HG03064 (cell line): ENCODE results near the gene RDH8.

Experiments
- ATAC-seq: cut with Tn5 transposase; IDR thresholded peaks from one replicate; pipeline ENCODE4 v1.9.1; 2021; ENCODE audit warnings: low read depth; ENCODE audit not compliant: unreplicated experiment

RDH8 gene

DNA sequence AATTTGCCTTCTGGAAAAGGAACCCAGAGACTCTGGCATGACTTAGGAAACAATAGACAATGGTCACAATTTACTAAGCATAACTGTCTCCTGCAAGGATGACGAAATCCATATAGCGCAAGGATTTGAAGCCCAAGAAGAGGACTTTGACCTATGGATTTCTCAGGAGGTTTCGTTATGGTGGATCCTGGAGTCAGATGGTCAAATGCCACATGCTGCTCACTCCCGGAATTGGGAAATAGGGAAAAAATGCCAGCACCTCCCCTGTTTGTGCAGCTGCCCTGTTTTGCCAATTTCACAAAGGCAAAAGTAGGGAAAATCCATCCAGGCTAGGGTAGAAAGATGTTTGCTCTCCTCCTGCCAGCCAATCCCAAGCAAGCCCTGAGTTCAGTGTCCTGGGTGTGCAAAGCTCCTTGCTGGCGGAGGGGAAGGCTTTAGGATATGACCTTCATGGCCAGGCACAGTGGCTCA is 23.4 kb downstream of the RDH8 start:
- no peak for ATAC-seq

DNA sequence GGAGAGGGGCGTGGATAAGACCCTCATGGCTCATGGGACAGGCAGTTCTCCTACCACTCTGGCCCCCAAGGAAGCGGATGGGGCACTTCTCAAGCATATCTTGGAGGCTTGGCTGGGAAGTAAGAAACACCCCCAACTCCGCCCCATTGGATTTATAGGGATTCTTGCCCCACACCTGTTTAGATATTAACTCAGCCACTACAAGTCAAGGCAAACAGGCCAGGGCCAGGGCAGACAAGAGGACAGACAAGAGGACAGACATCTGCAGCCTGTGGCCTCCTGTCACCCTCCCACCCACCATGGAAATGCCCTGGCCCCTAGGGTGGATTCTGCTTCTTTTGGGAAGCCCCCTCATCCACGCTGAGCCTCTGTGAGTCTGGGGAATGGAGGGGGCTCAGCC is 24.1 kb downstream of the RDH8 start:
- no peak for ATAC-seq

DNA sequence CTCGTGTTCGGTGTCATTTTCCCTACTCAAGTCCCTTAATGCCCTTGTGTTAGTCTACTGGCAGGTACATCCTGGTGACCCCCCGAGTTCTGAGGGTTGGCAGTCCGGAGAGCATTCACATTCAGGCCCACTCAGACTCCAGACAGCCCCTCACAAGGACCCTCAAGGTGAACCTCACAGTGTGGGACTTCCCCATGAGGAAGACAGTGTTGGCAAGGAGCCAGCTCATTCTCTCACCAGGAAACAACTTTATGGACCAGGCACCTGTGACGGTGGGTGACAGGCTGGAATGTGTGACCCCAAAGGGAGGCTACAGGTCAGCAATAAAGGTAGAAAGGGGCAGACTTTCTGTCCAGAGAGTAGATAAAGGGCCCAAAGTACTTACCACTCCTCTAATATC is 24.5 kb downstream of the RDH8 start:
- no peak for ATAC-seq

DNA sequence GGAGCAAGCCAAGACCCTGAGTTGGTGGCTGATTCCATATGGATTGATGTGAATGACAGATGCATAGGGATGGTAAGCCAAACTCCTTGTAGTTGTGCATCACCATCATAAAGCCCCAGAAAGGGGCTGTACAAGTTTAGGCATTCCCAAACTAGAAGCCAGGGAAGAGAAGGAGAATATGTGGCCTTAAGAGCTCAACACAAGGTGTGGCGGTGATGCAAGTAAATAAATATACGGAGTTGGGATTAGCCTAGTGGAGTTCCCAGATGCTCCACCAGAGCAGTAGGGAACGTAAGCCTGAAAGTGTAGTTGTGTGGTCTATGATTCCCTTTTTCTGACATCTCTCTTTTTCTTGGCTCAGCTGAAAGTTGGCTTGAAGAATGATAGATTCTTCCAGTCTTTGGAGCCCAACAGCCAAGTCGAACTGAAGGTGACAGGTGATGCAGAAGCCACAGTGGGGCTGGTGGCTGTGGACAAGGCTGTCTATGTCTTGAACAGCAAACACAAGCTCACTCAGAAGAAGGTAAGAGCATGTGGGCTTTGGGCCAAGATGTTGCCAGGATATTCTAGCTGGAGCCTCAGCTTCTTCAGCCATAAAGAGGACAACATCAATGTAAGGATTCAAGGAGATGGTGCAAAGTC is 30.1 kb downstream of the RDH8 start:
- ATAC-seq = no peak

DNA sequence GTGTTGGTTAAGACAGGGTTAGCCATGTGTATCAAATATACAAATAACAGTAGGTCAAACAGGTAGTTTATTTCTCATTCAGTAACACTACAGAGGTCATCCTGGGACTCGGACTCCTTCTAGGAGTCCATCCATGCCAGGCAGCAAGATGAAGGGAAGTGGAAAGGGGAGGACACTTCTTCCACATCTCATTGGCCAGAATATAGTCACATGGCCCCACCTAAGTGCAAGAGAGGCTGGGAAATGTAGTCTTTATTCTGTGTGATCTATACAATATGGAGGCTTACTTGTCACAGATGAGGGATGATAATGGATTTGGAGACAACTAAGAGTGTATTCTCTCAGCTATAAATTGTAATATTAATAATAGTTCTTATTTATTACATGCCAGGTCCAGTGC is 31.1 kb downstream of the RDH8 start:
- no peak for ATAC-seq

DNA sequence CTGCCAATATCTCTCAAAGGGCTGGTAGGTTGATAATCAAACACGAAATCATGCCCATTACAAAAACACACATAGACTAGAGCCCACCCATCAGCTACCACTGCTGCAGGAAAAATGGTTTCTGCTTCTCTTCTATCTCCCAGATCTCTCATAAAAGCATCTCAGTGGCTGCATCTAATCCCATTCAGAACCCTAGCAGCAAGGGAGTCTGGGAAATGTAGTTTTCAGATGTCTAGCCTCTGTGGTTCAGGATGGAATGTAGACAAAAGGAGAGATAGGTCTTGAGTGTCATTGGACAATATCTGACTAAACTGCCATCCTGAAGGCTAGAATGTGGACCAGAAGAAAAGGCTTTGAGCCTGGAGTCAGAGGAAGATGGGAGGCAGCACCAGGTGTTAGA is 32.1 kb downstream of the RDH8 start:
- ATAC-seq = no peak

DNA sequence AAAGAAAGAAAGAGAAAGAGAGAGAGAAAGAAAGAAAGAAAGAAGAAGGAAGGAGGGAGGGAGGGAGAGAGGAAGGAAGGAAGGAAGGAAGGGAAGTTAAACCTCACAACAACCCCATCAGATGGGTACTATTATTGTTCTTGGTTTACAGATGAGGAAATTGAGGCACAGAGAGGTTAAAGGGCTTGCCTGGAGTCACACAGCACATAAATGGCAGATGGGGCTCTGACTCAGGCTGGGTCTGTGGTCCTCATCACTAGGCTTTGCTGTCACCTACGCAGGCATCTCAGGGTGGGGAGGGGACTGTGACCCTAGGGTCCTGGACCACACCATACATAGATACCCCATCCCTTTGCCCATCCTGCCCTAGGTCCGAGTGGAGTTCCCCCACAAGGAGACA is 36.3 kb downstream of the RDH8 start:
- ATAC-seq = no peak

DNA sequence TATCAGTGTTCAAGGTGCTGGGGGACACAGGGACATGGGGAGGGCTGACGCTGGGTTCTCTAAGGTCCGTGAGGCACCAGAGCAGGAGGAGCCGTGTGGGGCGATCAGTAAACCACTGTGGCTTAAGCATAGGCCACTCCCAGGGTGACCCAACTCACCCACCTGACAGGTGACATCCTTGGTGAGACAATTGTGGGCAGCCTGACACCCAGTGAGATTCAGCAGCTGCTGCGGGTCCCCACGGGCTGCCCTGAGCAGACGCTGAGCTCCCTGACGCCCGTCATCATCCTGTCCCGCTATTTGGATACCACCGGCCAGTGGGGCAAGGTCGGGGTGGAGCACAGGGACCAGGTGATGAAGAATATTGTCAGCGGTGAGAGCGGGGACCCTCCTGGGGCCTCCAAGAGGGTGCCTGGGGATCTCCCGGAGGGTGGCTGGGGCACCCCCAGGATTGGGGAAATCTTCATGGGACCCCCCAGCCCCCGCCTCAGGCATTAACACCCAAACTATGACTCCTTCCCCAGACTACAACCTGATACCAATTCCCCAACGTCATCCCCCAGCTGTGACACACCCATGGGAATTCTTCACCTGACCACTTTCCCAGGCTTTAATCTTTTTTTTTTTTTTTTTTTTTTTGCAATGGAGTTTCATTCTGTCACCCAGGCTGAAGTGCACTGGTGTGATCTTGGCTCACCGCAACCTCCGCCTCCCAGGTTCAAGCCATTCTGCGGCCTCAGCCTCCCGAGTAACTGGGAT is 39.5 kb downstream of the RDH8 start:
- no peak for ATAC-seq

DNA sequence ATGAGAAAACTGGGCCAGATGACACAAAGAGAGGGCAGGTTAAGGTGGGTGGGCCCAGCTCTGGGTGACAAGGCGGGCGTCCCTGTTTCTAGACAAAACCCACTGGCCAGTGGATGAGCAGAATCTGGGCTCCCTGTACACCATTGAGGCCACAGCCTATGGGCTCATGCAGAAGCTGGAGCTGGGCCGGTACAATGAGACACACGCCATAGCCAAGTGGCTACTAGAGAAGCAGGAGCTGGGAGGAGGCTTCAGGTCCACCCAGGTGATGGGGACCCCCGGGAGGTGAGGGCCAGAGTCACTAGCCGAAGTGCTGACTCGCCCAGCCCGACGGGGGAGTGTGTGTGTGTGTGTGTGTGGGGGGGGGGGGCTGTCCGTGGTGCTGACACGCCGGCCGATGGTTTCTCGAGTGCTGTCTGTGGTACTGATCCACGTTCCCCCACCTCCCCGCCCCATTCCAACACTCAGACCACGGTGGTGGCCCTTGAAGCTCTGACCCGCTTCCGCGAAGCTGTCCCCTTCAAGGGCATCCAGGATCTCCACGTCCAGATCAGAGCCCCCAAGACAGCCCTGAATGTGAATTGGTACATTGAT is 48.5 kb downstream of the RDH8 start:
- no peak for ATAC-seq

DNA sequence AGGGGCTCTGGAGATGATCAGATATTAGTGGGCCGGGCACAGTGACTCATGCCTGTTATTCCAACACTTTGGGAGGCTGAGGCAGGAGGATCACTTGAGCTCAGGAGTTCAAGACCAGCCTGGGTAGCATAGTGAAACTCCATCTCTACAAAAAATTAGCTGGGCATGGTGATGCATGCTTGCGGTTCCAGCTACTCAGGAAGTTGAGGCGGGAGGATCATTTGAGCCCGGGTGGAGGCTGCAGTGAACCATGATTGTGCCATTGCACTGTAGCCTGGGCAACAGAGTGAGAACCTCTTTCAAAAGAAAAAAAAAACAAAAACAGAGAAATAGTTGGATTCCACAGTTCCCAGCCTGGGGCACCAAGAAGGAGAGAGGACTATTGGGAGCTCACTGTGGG is 54.9 kb downstream of the RDH8 start:
- no peak for ATAC-seq

DNA sequence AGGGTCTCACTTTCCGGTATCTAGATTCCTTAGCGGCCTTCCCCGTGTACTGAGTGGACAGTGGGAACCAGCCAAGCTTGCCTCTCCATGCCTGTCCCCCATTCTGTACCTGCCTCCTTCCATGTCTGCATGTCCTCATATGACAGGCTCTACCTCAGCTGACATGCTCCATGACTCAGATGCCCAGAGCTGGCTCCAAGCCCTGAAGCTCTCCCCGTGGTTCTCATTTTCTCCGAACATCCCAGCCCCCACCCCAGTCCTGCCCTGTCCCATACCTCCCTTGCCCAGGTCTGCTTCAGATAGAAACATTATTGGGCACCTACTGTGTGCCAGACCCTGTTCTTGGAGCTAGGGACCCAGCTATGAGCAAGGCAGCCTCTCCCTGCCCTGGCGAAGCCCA is 55.8 kb downstream of the RDH8 start:
- no peak for ATAC-seq

DNA sequence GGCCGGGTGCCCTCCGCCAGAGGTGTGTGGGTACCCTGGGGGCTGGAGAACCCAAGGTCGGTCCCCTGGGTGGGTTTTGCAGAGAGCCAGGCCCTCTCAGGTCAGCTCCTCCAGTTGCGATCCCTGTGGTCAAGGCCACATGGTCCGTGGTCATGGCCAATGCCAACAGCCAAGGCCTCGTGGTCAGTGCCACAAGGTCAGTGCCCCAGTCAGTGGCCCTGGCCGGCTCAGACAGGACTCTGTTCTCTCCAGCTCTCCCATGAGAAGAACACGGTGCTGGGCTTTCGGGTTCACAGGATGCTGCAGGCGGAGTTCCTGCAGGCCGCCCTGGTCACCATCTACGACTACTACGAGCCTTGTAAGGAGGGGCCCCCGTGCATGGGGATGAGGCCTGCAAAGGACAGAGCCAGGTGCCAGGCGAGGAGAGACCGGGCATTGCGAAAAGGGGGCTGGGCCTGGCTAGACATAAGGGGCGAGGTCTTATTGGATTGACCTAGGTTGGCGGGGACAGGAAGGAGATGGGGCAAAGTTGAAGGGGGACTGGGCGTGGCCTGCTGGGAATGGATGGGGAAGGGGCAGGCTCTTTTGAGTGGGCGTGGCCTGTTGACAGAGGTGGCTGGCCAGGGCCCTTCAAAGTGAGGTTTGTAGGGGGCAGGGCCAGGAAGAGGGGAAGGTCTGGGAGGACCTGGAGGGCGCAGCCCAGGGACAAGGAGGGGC is 57.6 kb downstream of the RDH8 start:
- no peak for ATAC-seq
